GM18526 (cell line): ENCODE results near the gene MAGI2.

Source experiments
- POLR2A ChIP-seq: IDR thresholded peaks from 3 replicates; pipeline ENCODE4 v1.6.1; 2011; ENCODE audit not compliant: insufficient read length; ENCODE audit errors: extremely low read depth

The MAGI2 gene

GRCh38 chr7:78226059-78226719, 1227.3 kb downstream of the MAGI2 start:
- TF ChIP-seq POLR2A: no peak

GRCh38 chr7:78225534-78225933, 1227.9 kb downstream of the MAGI2 start:
- TF ChIP-seq POLR2A: no peak

- no peak for TF ChIP-seq POLR2A
Observed at GRCh38 chr7:78224923-78225322, 1228.5 kb downstream of the MAGI2 start.

- no peak for TF ChIP-seq POLR2A
Observed at GRCh38 chr7:78223598-78223997, 1229.9 kb downstream of the MAGI2 start.

- no peak for TF ChIP-seq POLR2A
Observed at GRCh38 chr7:78222001-78222751, 1231.3 kb downstream of the MAGI2 start.

GRCh38 chr7:78220754-78221153, 1232.7 kb downstream of the MAGI2 start:
- TF ChIP-seq POLR2A: no peak

GRCh38 chr7:78218876-78219275, 1234.6 kb downstream of the MAGI2 start:
- no peak for TF ChIP-seq POLR2A

- TF ChIP-seq POLR2A: no peak
Observed at GRCh38 chr7:78218051-78218450, 1235.4 kb downstream of the MAGI2 start.

GRCh38 chr7:78215199-78215598, 1238.3 kb downstream of the MAGI2 start:
- TF ChIP-seq POLR2A: no peak

GRCh38 chr7:78213402-78213801, 1240.1 kb downstream of the MAGI2 start:
- TF ChIP-seq POLR2A: no peak

- no peak for TF ChIP-seq POLR2A
Observed at GRCh38 chr7:78212476-78213060, 1240.9 kb downstream of the MAGI2 start.

- TF ChIP-seq POLR2A: no peak
Observed at GRCh38 chr7:78207269-78207668, 1246.2 kb downstream of the MAGI2 start.

- TF ChIP-seq POLR2A: no peak
Observed at GRCh38 chr7:78206769-78207168, 1246.7 kb downstream of the MAGI2 start.

- no peak for TF ChIP-seq POLR2A
Observed at GRCh38 chr7:78203042-78203720, 1250.3 kb downstream of the MAGI2 start.

- TF ChIP-seq POLR2A: no peak
Observed at GRCh38 chr7:78198756-78199155, 1254.7 kb downstream of the MAGI2 start.

GRCh38 chr7:78197447-78197846, 1256.0 kb downstream of the MAGI2 start:
- TF ChIP-seq POLR2A: no peak
